Breast epithelium (tissue), 3 donors: ENCODE results near the gene RNF123.

Experiments used
- POLR2AphosphoS5 ChIP-seq, 3 donors: sonication (generic); formaldehyde crosslinking; IDR thresholded peaks; one replicate each; pipeline ENCODE4 v1.6.1; 2017; ENCODE audit warnings: antibody characterized with exemption in 3 of 3
- TF ChIP-seq, protein P1 (sequence below), 3 donors: fragments of 450-650 bp; IDR thresholded peaks; one replicate each; pipeline ENCODE4 v1.5.1; 2016 to 2017; ENCODE audit warnings: antibody characterized with exemption in 3 of 3, mild to moderate bottlenecking in 3 of 3, moderate library complexity in 3 of 3

DNA sequence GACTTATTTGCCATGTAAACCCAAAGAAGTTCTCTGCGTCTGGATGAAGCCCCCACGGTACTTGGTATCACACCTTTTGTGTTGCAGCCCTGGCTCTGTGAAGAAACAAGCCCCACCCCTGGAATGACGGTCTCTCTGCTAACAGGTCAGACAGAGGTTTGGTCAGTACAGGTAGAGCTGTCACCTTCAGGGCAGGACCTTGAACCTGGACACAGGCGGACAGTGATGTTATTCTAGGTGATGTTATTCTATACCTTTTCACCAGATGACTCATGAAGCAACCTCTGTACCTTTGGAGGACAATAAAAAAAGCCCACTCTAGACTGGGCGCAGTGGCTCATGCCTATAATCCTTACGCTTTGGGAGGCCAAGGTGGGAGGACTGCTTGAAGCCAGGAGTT, 45.4 kb downstream of the RNF123 start:
- TF ChIP-seq, protein P1, sequence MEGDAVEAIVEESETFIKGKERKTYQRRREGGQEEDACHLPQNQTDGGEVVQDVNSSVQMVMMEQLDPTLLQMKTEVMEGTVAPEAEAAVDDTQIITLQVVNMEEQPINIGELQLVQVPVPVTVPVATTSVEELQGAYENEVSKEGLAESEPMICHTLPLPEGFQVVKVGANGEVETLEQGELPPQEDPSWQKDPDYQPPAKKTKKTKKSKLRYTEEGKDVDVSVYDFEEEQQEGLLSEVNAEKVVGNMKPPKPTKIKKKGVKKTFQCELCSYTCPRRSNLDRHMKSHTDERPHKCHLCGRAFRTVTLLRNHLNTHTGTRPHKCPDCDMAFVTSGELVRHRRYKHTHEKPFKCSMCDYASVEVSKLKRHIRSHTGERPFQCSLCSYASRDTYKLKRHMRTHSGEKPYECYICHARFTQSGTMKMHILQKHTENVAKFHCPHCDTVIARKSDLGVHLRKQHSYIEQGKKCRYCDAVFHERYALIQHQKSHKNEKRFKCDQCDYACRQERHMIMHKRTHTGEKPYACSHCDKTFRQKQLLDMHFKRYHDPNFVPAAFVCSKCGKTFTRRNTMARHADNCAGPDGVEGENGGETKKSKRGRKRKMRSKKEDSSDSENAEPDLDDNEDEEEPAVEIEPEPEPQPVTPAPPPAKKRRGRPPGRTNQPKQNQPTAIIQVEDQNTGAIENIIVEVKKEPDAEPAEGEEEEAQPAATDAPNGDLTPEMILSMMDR (IDR thresholded peaks at IDR 0.05) = no peak
- no peak for TF ChIP-seq POLR2AphosphoS5 (IDR thresholded peaks at IDR 0.05)
